ENCODE measurements around the gene KCNK7.

- TF ChIP-seq EP300 (IDR thresholded peaks at IDR 0.05) (no peak), POLR2AphosphoS5 (IDR thresholded peaks at IDR 0.05) (no peak)
- TF ChIP-seq, protein P1, sequence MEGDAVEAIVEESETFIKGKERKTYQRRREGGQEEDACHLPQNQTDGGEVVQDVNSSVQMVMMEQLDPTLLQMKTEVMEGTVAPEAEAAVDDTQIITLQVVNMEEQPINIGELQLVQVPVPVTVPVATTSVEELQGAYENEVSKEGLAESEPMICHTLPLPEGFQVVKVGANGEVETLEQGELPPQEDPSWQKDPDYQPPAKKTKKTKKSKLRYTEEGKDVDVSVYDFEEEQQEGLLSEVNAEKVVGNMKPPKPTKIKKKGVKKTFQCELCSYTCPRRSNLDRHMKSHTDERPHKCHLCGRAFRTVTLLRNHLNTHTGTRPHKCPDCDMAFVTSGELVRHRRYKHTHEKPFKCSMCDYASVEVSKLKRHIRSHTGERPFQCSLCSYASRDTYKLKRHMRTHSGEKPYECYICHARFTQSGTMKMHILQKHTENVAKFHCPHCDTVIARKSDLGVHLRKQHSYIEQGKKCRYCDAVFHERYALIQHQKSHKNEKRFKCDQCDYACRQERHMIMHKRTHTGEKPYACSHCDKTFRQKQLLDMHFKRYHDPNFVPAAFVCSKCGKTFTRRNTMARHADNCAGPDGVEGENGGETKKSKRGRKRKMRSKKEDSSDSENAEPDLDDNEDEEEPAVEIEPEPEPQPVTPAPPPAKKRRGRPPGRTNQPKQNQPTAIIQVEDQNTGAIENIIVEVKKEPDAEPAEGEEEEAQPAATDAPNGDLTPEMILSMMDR (IDR thresholded peaks at IDR 0.05) = no peak
These were observed 41.4 kb downstream of the KCNK7 start for GRCh38 chr11:65554057-65554818.
